Measurements from ENCODE around the gene C3orf52. TPM values are rescaled to one million over a fixed set of nuclear protein-coding genes. Genes with fewer than 3 reads are reported as not detected.
"Not testable (repeated sequence)": the region's sequence is repeated elsewhere in the genome, so short reads cannot be mapped to it uniquely, and the experiment has no call there.

Gene C3orf52
- total RNA-seq, 2 donors from 2014 or later = 8.8 to 19.6 TPM

DNA sequence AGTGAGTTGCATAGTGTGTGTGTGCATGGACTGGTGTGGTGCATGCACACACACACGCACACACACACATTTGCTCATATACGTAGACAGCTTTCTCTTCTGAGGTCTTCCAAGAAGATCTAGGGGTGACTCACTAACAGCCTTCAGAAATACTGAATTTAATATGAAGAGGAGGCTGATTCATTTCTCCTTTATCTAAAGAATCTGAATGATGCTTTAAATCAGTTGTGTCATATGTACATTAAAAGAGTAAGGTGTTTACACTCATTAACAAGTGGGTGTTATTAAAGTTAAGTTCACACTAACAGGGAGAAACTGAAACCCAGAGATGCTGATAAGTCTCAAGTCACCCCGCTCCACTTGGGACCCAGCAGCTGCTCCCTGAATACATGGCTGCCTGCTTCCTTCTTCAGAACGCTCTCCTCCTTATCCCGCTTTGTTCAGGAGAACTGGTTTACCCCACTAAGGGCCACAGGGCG is 29.7 kb upstream of the C3orf52 start:
- Histone ChIP-seq H3K4me3 (no peak overlapping the region), H3K4me1 (ENCODE audit: control insufficient read depth in 1 of 2, low read depth in 2 of 2) (peaks cover 0 to 7% of the 10 kb centered on the region in 2 donors), H3K27ac (no peak overlapping the region), H3K27me3 (replicated peaks; ENCODE audit: insufficient read depth) (no peaks in the 10 kb centered on the region), H3K9me3 (no peaks in the 10 kb centered on the region), H3K36me3 (no peaks in the 10 kb centered on the region)
- TF ChIP-seq, protein P1, sequence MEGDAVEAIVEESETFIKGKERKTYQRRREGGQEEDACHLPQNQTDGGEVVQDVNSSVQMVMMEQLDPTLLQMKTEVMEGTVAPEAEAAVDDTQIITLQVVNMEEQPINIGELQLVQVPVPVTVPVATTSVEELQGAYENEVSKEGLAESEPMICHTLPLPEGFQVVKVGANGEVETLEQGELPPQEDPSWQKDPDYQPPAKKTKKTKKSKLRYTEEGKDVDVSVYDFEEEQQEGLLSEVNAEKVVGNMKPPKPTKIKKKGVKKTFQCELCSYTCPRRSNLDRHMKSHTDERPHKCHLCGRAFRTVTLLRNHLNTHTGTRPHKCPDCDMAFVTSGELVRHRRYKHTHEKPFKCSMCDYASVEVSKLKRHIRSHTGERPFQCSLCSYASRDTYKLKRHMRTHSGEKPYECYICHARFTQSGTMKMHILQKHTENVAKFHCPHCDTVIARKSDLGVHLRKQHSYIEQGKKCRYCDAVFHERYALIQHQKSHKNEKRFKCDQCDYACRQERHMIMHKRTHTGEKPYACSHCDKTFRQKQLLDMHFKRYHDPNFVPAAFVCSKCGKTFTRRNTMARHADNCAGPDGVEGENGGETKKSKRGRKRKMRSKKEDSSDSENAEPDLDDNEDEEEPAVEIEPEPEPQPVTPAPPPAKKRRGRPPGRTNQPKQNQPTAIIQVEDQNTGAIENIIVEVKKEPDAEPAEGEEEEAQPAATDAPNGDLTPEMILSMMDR (IDR thresholded peaks at IDR 0.05) = no peak
- ATAC-seq (ENCODE audit: insufficient number of reproducible peaks, low FRiP score, low read depth) (no peak), DNase-seq (ENCODE audit: low spot score) (no peak)

DNA sequence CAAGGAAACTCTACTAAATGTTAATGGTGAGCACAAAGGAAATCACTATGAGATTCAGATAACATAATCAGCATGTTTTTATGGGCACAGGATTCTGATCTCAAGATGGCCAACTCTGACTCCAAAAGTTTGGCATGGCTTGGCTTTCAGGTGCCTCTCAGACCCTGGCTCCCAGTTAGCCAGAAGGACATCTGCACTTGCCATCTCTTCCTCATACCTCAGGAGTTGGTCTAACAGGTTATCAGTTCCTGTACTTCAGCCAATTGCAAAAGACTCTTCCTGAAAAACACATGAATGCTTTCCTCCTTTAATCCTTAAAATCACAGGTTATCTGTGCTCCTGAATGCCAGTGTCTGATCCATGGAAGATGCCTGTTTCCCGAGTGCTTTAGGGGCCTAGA is 26.7 kb upstream of the C3orf52 start:
- TF ChIP-seq, protein P1 (IDR thresholded peaks at IDR 0.05) = no peak
- H3K27me3 ChIP-seq (replicated peaks; ENCODE audit: insufficient read depth) = no peaks in the 10 kb centered on the region
- no peaks in the 10 kb centered on the region for H3K9me3 ChIP-seq
- no peak overlapping the region for H3K27ac ChIP-seq
- ATAC-seq (ENCODE audit: insufficient number of reproducible peaks, low FRiP score, low read depth) = no peak
- DNase-seq (ENCODE audit: low spot score) = no peak
- no peaks in the 10 kb centered on the region for H3K36me3 ChIP-seq
- H3K4me1 ChIP-seq (ENCODE audit: control insufficient read depth in 1 of 2, low read depth in 2 of 2) = peaks cover 0 to 10% of the 10 kb centered on the region in 2 donors
- H3K4me3 ChIP-seq = no peak overlapping the region

DNA sequence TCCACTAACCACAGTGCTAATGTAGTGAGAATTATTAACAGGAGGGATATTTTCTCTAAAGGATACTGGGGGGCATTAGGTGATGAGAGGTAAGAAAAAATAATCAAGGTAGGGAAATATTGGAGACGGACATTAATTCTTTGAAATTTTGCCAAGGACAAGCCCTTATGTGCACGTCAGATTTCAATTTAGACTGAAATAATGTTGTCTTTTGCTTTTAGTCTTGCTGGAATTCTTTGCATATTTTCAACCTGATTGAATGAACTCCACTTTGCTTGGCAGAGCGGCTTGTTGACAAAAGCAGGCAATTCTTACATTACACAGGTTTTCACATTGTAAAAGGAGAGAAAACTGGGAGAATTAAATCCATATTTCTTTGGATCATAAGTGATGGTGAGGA is 25.0 kb upstream of the C3orf52 start:
- TF ChIP-seq, protein P1 (IDR thresholded peaks at IDR 0.05) = no peak
- H3K9me3 ChIP-seq = no peaks in the 10 kb centered on the region
- H3K27me3 ChIP-seq (replicated peaks; ENCODE audit: insufficient read depth) = no peaks in the 10 kb centered on the region
- H3K4me1 ChIP-seq (ENCODE audit: control insufficient read depth in 1 of 2, low read depth in 2 of 2) = peaks cover 0 to 10% of the 10 kb centered on the region in 2 donors
- ATAC-seq (ENCODE audit: insufficient number of reproducible peaks, low FRiP score, low read depth) (peak; percentile 73), DNase-seq (ENCODE audit: low spot score) (no peak)
- H3K36me3 ChIP-seq = no peaks in the 10 kb centered on the region
- H3K4me3 ChIP-seq = no peak overlapping the region
- peak overlapping the region in 1 of 2 donors; percentile 29 for H3K27ac ChIP-seq

DNA sequence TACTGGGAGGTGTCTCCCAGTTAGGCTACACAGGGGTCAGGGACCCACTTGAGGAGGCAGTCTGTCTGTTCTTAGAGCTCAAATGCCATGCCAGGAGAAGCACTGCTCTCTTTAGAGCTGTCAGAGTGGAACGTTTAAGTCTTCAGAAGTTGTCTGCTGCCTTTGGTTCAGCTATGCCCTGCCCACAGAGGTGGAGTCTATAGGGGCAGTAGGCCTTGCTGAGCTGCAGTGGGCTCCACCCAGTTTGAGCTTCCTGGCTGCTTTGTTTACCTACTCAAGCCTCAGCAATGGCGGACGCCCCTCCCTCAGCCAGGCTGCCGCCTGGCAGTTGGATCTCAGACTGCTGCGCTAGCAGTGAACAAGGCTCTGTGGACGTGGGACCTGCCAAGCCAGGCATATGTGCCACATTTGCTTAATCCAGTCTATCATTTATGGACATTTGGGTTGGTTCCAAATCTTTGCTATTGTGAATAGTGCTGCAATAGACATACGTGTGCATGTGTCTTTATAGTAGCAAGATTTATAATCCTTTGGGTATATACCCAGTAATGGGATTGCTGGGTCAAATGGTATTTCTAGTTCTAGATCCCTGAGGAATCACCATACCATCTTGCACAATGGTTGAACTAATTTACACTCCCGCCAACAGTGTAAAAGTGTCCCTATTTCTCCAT is 13.7 kb upstream of the C3orf52 start:
- H3K9me3 ChIP-seq; H3K36me3 ChIP-seq; ATAC-seq (ENCODE audit: insufficient number of reproducible peaks, low FRiP score, low read depth); H3K27me3 ChIP-seq (replicated peaks; ENCODE audit: insufficient read depth); DNase-seq (ENCODE audit: low spot score); H3K4me3 ChIP-seq; H3K27ac ChIP-seq: not testable (repeated sequence)
- peaks cover 5 to 16% of the 10 kb centered on the region in 2 donors for H3K4me1 ChIP-seq (ENCODE audit: control insufficient read depth in 1 of 2, low read depth in 2 of 2)

DNA sequence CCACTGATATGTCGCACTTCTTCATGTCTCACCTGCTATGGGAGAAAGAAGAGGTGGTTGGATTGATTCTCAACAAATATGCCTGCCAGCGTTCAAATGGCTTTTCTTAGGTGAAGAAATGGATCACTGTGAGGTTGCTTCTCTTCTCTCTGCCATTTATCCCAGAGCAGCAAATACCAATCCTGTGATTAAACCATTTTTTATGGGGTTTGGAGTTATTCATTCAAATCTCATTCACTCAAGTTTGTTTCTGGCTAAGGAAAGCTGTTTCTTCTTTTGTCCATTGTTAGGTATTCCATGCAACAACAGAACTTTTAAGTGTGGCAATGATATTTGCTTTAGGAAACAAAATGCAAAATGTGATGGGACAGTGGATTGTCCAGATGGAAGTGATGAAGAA is 12.2 kb upstream of the C3orf52 start:
- TF ChIP-seq, protein P1 (IDR thresholded peaks at IDR 0.05) = no peak
- no peak overlapping the region for H3K27ac ChIP-seq
- ATAC-seq (ENCODE audit: insufficient number of reproducible peaks, low FRiP score, low read depth) = no peak
- no peaks in the 10 kb centered on the region for H3K36me3 ChIP-seq
- no peaks in the 10 kb centered on the region for H3K27me3 ChIP-seq (replicated peaks; ENCODE audit: insufficient read depth)
- H3K9me3 ChIP-seq = no peaks in the 10 kb centered on the region
- peaks cover 5 to 16% of the 10 kb centered on the region in 2 donors for H3K4me1 ChIP-seq (ENCODE audit: control insufficient read depth in 1 of 2, low read depth in 2 of 2)
- DNase-seq (ENCODE audit: low spot score) = no peak
- H3K4me3 ChIP-seq = no peak overlapping the region
